ENCODE measurements around the gene LDB3.

DNA sequence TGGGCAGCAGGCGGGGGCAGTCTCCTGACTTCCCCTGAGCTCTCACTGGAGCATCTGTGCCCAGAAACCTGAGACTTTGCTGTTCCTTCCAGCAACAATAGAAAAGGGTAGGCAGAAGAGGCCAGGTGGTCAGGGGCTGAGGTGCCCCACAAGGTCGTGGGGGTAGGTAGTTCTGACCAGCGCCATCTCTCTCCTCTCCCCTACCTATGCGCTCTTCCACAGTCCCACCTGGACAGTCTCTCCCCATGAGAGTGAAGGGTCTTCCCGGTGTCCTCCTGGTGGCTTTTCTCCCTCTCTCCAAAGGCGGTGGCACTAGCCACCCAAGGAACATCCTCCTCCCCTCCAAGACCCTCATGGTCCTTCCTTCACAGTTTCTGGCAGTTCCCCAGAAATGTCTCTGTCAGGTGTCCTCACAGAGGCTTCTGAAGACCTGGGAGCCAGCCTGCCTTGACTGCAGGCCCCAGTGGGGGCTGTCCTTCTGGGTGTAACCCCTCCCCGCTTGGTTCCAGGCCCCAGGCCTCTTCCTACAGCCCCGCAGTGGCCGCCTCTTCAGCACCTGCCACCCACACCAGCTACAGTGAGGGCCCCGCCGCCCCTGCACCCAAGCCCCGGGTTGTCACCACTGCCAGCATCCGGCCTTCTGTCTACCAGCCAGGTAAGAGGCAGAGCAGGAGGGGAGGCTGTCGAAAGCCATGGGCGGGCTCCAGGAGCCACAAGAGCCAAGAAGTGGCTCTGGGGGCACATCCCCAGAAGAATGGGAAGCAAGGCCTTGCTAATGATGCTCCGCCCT, 41.3 kb downstream of the LDB3 start:
- no peak for TF ChIP-seq SP1 (IDR thresholded peaks at IDR 0.05; ENCODE audit: low read depth)
- TF ChIP-seq, protein P1, sequence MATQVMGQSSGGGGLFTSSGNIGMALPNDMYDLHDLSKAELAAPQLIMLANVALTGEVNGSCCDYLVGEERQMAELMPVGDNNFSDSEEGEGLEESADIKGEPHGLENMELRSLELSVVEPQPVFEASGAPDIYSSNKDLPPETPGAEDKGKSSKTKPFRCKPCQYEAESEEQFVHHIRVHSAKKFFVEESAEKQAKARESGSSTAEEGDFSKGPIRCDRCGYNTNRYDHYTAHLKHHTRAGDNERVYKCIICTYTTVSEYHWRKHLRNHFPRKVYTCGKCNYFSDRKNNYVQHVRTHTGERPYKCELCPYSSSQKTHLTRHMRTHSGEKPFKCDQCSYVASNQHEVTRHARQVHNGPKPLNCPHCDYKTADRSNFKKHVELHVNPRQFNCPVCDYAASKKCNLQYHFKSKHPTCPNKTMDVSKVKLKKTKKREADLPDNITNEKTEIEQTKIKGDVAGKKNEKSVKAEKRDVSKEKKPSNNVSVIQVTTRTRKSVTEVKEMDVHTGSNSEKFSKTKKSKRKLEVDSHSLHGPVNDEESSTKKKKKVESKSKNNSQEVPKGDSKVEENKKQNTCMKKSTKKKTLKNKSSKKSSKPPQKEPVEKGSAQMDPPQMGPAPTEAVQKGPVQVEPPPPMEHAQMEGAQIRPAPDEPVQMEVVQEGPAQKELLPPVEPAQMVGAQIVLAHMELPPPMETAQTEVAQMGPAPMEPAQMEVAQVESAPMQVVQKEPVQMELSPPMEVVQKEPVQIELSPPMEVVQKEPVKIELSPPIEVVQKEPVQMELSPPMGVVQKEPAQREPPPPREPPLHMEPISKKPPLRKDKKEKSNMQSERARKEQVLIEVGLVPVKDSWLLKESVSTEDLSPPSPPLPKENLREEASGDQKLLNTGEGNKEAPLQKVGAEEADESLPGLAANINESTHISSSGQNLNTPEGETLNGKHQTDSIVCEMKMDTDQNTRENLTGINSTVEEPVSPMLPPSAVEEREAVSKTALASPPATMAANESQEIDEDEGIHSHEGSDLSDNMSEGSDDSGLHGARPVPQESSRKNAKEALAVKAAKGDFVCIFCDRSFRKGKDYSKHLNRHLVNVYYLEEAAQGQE (IDR thresholded peaks at IDR 0.05; ENCODE audit: low read depth) = no peak
- TF ChIP-seq, protein P2, sequence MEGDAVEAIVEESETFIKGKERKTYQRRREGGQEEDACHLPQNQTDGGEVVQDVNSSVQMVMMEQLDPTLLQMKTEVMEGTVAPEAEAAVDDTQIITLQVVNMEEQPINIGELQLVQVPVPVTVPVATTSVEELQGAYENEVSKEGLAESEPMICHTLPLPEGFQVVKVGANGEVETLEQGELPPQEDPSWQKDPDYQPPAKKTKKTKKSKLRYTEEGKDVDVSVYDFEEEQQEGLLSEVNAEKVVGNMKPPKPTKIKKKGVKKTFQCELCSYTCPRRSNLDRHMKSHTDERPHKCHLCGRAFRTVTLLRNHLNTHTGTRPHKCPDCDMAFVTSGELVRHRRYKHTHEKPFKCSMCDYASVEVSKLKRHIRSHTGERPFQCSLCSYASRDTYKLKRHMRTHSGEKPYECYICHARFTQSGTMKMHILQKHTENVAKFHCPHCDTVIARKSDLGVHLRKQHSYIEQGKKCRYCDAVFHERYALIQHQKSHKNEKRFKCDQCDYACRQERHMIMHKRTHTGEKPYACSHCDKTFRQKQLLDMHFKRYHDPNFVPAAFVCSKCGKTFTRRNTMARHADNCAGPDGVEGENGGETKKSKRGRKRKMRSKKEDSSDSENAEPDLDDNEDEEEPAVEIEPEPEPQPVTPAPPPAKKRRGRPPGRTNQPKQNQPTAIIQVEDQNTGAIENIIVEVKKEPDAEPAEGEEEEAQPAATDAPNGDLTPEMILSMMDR (IDR thresholded peaks at IDR 0.05 in 2 of 3, conservative IDR thresholded peaks at IDR 0.05 in 1 of 3; ENCODE audit: borderline replicate concordance in 1 of 3, insufficient read depth in 1 of 3, low read depth in 2 of 3, low read length in 2 of 3) = no peak
- no peak for TF ChIP-seq EZH2phosphoT487 (IDR thresholded peaks at IDR 0.05; ENCODE audit: borderline replicate concordance)
- TF ChIP-seq POLR2A (IDR thresholded peaks at IDR 0.05; ENCODE audit: borderline replicate concordance, extremely low read depth, insufficient read depth, insufficient read length) = no peak
- no peak for TF ChIP-seq FOSL1 (IDR thresholded peaks at IDR 0.05; ENCODE audit: low read depth)
- TF ChIP-seq JUND (IDR thresholded peaks at IDR 0.05) = no peak
- TF ChIP-seq EZH2 (IDR thresholded peaks at IDR 0.05) = no peak

Measured in HCT116 (cell line).